Small intestine (tissue), 7 donors: ENCODE data around the gene MYLK. TPM values are rescaled to one million over a fixed set of nuclear protein-coding genes. Genes with fewer than 3 reads are reported as not detected.

ENCODE experiments used
- DNase-seq, 2 donors: peaks; one replicate each; pipeline versions ENCODE4 v3.0.0 to v3.0.0-alpha.2; 2013
- FAIRE-seq: peaks from 2 replicates; lab custom pipeline; 2012; peaks lifted over from hg19 to GRCh38; lab: Jason Lieb, UNC
- H3K27ac ChIP-seq, 3 donors: one replicate each; pipeline ENCODE4 v1.5.1; 2013; ENCODE audit warnings: low read length in 2 of 3, mild to moderate bottlenecking in 2 of 3, control low read depth in 1 of 3, inconsistent platforms in 1 of 3, low read depth in 1 of 3, moderate library complexity in 1 of 3
- H3K27me3 ChIP-seq, 3 donors: one replicate each; pipeline ENCODE4 v1.6.1; 2013; ENCODE audit warnings: low read length in 3 of 3, inconsistent platforms in 1 of 3; ENCODE audit not compliant: control insufficient read depth in 3 of 3, insufficient read depth in 3 of 3
- H3K36me3 ChIP-seq, 3 donors: one replicate each; pipeline ENCODE4 v1.6.1; 2013; ENCODE audit warnings: low read length in 3 of 3, inconsistent platforms in 1 of 3, low read depth in 1 of 3, mild to moderate bottlenecking in 1 of 3, moderate library complexity in 1 of 3; ENCODE audit not compliant: control insufficient read depth in 3 of 3, insufficient read depth in 2 of 3
- H3K4me1 ChIP-seq, 3 donors: one replicate each; pipeline ENCODE4 v1.6.1; 2013; ENCODE audit warnings: low read length in 2 of 3, inconsistent platforms in 1 of 3, low read depth in 1 of 3, mild to moderate bottlenecking in 1 of 3, moderate library complexity in 1 of 3; ENCODE audit not compliant: control insufficient read depth in 3 of 3, insufficient read depth in 2 of 3
- H3K4me3 ChIP-seq, 3 donors: one replicate each; pipeline ENCODE4 v1.5.1; 2013; ENCODE audit warnings: low read length in 3 of 3, control low read depth in 1 of 3, inconsistent platforms in 1 of 3, low read depth in 1 of 3, mild to moderate bottlenecking in 1 of 3, moderate library complexity in 1 of 3
- H3K9me3 ChIP-seq, 2 donors: one replicate each; pipeline ENCODE4 v1.6.1; 2013; ENCODE audit warnings: low read depth in 1 of 2, low read length in 1 of 2; ENCODE audit not compliant: control insufficient read depth in 2 of 2, insufficient read depth in 1 of 2
- WGBS, 3 donors: extraction: QIAGEN DNeasy Blood & Tissue Kit; methylation state at CpG; one replicate each; pipeline ENCODE4 v1.1.7; 2013; 5-methylcytosine and 5-hydroxymethylcytosine counted together
- polyA plus RNA-seq, 4 donors: library from polyadenylated mRNA; stranded (reverse) in 3 of 4; unstranded in 1 of 4; fragments of 200-250 nt in 3 of 4; fragments of 120-200 nt in 1 of 4; gene quantifications; one replicate each; pipeline versions ENCODE4 v1.2.1 to v1.2.3, GENCODE V29; 2013
- donor health status: healthy with polysubstance abuse.
- donor health status: control.
- donor health status: control.
- donor health status: Bipolar disorder and iron deficiency.
- donor health status: healthy.

The MYLK gene
- polyA plus RNA-seq, 4 donors = 2.2 to 51.5 (median 24.5) TPM

GRCh38 chr3:123597561-123597960, 286.6 kb downstream of the MYLK start:
- DNase-seq (no peak), FAIRE-seq (no peak)
- Histone ChIP-seq H3K4me1 (peaks cover 0 to 19% (median 4%) of the 10 kb centered on the region in 3 donors), H3K27ac (no peak overlapping the region), H3K36me3 (peaks cover 0 to 10% (median 0%) of the 10 kb centered on the region in 3 donors), H3K9me3 (no peaks in the 10 kb centered on the region), H3K4me3 (no peak overlapping the region), H3K27me3 (no peaks in the 10 kb centered on the region)
- WGBS, 3 donors = 86 to 90% (median 87%) methylated on average over 4 of the region's 4 CpGs

- peaks cover 0 to 11% of the 10 kb centered on the region in 2 donors for H3K9me3 ChIP-seq
- FAIRE-seq (no peak), DNase-seq (no peak)
- H3K4me1 ChIP-seq = peaks cover 0 to 4% (median 0%) of the 10 kb centered on the region in 3 donors
- H3K27me3 ChIP-seq = no peaks in the 10 kb centered on the region
- 69 to 84% (median 78%) methylated on average over 5 of the region's 5 CpGs for WGBS, 3 donors
- H3K27ac ChIP-seq = no peak overlapping the region
- H3K36me3 ChIP-seq = peaks cover 0 to 11% (median 0%) of the 10 kb centered on the region in 3 donors
- no peak overlapping the region for H3K4me3 ChIP-seq
Observed at GRCh38 chr3:123595396-123596180, 288.5 kb downstream of the MYLK start.

GRCh38 chr3:123593381-123593780, 290.8 kb downstream of the MYLK start:
- H3K27ac ChIP-seq = no peak overlapping the region
- no peak overlapping the region for H3K4me3 ChIP-seq
- no peak for DNase-seq
- peaks cover 0 to 3% (median 0%) of the 10 kb centered on the region in 3 donors for H3K4me1 ChIP-seq
- no peak for FAIRE-seq
- peaks cover 0 to 12% (median 0%) of the 10 kb centered on the region in 3 donors for H3K36me3 ChIP-seq
- H3K27me3 ChIP-seq = no peaks in the 10 kb centered on the region
- WGBS, 3 donors = 93 to 95% (median 93%) methylated on average over 3 of the region's 3 CpGs
- peaks cover 0 to 24% of the 10 kb centered on the region in 2 donors for H3K9me3 ChIP-seq

GRCh38 chr3:123590685-123591450, 293.3 kb downstream of the MYLK start:
- Histone ChIP-seq H3K36me3 (peaks cover 0 to 9% (median 0%) of the 10 kb centered on the region in 3 donors), H3K27ac (no peak overlapping the region), H3K4me1 (peaks cover 2 to 3% (median 2%) of the 10 kb centered on the region in 3 donors), H3K4me3 (no peak overlapping the region), H3K27me3 (no peaks in the 10 kb centered on the region), H3K9me3 (peaks cover 0 to 24% of the 10 kb centered on the region in 2 donors)
- DNase-seq (no peak), FAIRE-seq (no peak)
- 86 to 98% (median 97%) methylated on average over 3 of the region's 3 CpGs for WGBS, 3 donors

GRCh38 chr3:123587401-123587800, 296.7 kb downstream of the MYLK start:
- no peak for FAIRE-seq
- WGBS, 3 donors = 42 to 90% (median 74%) methylated on average over 2 of the region's 2 CpGs
- Histone ChIP-seq H3K9me3 (peaks cover 0 to 24% of the 10 kb centered on the region in 2 donors), H3K27ac (no peak overlapping the region), H3K4me1 (peaks cover 2 to 3% (median 2%) of the 10 kb centered on the region in 3 donors), H3K4me3 (no peak overlapping the region), H3K36me3 (peaks cover 0 to 9% (median 0%) of the 10 kb centered on the region in 3 donors), H3K27me3 (no peaks in the 10 kb centered on the region)
- DNase-seq = no peak

GRCh38 chr3:123586968-123587367, 297.2 kb downstream of the MYLK start:
- FAIRE-seq (no peak), DNase-seq (no peak)
- Histone ChIP-seq H3K9me3 (peaks cover 0 to 23% of the 10 kb centered on the region in 2 donors), H3K27me3 (no peaks in the 10 kb centered on the region), H3K4me1 (peaks cover 2 to 3% (median 2%) of the 10 kb centered on the region in 3 donors), H3K27ac (no peak overlapping the region), H3K4me3 (no peak overlapping the region), H3K36me3 (peaks cover 0 to 9% (median 0%) of the 10 kb centered on the region in 3 donors)
- WGBS, 3 donors = 82 to 85% (median 83%) methylated on average over 2 of the region's 2 CpGs

- Histone ChIP-seq H3K4me3 (peak overlapping the region; percentile 45 to 99 (median 79)), H3K9me3 (peaks cover 0 to 19% of the 10 kb centered on the region in 2 donors), H3K4me1 (peaks cover 2 to 3% (median 2%) of the 10 kb centered on the region in 3 donors), H3K27me3 (no peaks in the 10 kb centered on the region), H3K36me3 (peaks cover under 1 to 9% (median 2%) of the 10 kb centered on the region in 3 donors), H3K27ac (peak overlapping the region in 2 of 3 donors; percentile 94 to 99)
- DNase-seq = peak; percentile 68 to 69
- no peak for FAIRE-seq
- 1 to 6% (median 1%) methylated on average over 10 of the region's 10 CpGs for WGBS, 3 donors
Observed at GRCh38 chr3:123586131-123586530, 298.0 kb downstream of the MYLK start.
